HCEC 1CT (cell line): Measurements from ENCODE around the gene KCNJ4.

Experiments used
- DNase-seq: peaks from one replicate; pipeline ENCODE4 v3.0.0-alpha.2; 2017

KCNJ4 gene

GRCh38 chr22:38429499-38430068 lies 25.4 kb downstream of the KCNJ4 start:
- DNase-seq = no peak

DNA sequence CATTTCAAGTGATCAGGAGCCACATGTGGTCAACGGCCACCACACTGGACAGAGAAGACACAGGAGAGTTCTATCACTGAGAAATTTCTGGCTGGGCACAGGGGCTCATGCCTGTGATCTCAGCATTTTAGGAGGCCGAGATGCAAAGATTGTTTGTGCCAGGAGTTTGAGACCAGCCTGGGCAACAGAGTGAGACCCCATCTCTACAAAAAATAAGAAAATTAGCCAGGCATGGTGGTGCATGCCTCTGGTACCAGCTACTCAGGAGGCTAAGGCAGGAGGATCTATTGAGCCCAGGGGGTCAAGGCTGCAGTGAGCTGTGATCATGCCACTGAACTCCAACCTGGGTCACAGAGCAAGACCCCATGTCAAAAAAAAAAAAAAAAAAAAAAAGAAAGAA lies 26.3 kb downstream of the KCNJ4 start:
- no peak for DNase-seq

GRCh38 chr22:38427940-38428339 lies 27.1 kb downstream of the KCNJ4 start:
- no peak for DNase-seq

DNA sequence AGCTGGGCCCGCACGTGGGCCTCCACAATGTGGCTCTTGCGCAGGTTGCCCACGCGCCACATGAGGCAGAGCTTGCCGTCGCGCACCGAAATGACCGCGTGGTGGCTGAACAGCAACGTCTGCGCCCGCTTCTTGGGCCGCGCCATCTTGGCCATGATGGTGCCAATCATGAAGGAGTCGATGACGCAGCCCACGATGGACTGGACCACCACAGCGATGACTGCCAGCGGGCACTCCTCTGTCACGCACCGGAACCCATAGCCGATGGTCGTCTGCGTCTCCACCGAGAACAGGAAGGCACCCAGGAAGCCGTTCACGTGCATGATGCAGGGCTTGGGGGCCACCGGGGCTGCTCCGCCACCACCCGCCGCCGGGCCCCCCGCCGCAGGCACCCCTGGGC lies 27.5 kb downstream of the KCNJ4 start:
- DNase-seq = no peak

DNA sequence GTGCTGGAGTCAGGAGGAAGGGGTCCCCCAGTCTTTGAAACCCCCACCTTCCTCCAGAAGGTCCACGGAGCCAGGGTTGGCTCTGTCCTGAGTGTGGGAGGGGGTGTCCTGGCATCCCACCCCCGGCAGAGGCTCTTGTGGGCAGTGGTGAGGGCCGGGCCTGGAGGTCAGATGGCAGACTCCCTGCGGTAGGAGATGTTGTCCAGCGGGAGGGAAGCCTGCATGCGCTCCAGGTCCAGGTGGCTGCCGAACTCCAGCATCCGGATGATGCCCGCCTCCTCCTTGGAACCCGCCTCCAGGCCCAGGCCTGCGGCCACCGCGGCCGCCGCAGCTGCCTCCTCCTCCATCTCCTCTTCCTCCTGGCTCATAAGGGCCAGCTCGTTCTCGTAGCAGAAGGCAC lies 28.4 kb downstream of the KCNJ4 start:
- DNase-seq = no peak

- no peak for DNase-seq
Observed at GRCh38 chr22:38424525-38425080, 30.4 kb downstream of the KCNJ4 start.

DNA sequence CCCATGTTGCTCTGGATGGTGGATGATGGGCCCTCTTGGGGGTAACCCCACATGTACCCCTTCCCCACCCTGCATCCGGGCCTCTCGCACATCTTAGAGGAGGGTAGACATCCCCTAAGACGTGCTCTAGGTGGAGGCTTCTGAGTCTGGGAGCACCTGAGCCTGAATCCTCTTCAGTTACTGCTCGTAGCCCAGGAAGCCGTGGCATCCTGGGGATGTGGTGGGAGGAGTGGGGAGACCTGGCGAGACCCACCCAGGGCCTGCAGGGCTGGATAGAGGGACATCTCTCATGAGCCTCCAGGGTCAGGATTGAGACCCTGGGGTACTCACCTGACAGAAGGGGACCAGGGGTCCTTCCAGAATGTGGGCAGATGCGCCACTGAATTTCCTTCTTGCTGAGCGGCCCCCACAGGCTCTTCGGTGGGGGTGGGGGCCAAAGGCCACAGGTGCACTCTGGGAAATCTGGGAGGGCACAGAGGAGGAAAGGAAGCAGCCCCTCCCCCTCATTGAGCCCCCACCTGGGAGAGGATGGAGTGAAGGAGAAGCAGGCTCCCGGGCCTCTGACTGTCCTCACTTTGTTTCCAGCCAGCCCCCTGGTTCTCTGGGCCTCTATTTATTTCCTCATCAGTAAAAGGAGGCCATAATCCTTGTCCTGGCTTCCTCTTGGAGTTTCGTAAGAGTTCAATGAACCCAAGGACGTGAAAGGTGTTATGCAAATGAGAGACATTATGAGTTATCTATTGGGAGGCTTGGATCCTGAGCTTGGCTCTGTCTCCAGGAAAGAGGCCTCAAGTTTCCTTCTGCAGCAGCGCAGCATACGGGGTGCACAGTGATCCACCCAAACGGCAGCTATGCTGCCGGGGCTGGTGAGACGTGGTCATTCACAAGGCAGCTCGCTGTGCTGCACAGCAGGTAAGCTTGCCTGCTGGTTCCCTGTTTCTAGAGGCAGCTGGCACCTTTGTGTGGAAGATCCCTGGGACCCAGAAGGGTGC lies 31.2 kb downstream of the KCNJ4 start:
- no peak for DNase-seq

GRCh38 chr22:38422611-38423511 lies 32.1 kb downstream of the KCNJ4 start:
- DNase-seq = no peak

DNA sequence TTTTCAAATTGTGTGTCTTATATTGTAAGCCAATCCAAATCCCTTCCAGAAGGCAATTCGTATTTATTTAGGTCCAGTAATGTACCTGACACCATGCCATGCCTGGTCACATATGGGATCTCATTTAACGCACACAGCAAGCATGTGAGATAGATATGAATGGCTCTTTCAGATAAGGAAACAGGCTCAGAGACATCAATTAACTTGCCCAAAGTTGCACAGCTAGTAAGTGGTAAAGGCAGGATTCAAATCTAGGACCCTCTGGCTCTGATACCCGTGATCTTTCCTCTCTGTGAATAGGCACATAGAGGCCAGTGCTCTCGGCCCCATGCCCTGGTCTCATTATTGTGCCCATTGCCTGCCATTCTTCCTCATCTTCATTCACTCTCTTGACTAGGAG lies 34.3 kb downstream of the KCNJ4 start:
- no peak for DNase-seq

DNA sequence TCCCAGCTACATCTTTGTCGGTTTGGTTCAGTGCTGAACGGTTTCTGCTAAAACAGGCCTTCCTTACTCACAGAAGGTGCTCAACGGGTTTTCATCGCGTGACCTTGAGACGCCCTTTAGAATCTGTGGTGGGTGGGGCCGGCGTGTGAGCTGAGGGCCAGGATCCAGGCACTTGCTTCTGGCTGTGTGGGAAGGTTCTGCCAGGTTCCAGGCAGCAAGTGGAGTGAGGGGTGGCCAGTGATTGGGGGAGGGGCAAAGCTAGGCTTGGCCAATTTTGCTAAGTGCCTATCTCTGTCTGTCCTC lies 35.2 kb downstream of the KCNJ4 start:
- DNase-seq = no peak

DNA sequence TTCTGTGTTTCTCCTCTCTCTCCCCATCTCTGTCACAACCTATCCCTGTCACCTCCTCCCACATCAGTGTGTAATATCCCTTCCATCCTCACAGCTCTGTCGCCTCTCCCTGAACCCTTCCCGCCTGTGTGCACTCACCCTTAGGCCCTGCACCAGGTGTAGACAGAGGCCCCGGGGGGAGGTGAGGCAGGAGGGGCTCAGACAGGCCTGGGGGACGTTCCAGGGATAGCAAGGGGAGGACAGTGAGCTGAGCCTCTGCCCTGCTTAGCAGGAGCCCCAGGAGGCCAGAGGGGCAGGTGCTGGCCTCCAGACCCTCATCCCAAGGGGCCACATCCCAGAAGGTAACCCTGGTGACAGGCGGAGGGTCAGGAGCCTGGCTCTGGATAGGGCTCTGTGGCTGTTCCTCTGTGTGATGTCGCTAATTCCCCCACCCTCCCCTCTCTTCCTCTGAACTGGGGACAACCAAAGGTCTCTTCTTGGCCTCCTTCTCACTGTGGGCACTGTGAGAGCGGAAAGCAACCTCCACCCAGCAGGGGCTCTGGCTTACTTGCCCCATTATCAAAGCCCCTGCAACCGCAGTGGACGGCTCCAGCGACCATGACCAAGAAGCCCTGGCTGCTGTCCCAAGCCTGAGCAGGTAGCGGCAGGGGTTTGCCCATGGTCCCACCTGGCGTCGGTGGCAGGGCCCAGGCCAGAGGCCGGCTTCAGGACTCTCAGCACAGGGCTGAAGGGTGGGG lies 35.7 kb downstream of the KCNJ4 start:
- no peak for DNase-seq

GRCh38 chr22:38418589-38418988 lies 36.4 kb downstream of the KCNJ4 start:
- no peak for DNase-seq

DNA sequence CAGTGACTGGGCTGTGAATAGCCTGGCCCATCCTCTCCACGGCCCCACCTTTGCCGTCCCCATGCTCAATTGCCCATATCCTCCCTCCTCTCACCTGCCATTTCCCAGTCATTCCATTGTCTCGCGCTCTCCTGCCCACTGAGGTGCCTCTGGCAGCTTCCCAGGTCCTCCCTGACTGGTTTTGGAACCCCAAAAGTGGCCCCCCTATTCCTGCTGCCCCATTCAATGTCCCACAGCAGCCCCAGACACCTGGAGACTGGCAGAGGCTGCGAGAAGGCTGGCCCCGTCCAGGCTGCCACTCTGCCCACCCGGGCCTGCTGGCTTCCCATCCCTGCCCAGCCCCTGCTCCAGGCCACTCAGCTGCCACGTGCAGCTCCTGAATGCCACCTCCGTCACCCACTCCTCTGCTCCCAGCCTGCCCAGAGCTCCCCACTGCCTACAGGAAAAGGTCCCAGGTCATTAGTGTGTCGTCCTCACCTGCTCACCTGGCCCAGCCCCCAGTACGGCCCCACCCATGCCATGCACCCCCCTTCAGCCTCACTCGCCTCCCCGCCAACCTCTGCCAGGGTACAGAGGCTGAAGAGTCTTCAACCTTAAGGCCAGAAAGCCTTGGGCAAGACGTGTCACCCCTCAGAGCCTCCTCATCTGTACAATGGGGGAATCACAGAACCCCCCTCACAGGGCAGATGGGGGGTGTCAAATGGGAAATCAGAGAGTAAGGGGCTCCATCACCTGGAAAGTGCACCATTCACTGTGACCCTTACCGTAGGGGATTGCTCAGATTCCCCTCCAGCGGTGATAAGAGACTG lies 37.5 kb downstream of the KCNJ4 start:
- no peak for DNase-seq

- no peak for DNase-seq
Observed at GRCh38 chr22:38416621-38417251, 38.3 kb downstream of the KCNJ4 start.

GRCh38 chr22:38415561-38416321 lies 39.3 kb downstream of the KCNJ4 start:
- DNase-seq = no peak

DNA sequence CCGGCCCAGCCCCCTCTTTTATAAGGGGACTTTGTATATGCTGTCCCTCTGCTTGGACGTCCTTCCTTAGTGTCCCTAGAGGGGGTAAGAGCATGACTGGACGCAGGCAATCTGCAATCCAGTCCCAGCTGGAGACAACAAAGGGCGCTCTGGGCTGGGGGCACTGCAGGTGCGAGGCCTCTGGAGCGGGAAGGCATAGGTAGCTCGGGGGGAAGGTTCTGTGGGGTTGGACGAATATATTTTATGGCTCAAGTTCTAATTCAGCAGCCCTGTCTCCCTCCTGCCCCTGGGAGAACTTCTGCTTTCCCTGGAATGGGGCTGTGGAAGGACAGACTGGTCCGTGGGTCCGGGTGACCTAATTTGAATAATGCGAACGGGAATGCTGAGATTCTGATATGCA lies 40.0 kb downstream of the KCNJ4 start:
- no peak for DNase-seq

- no peak for DNase-seq
Observed at GRCh38 chr22:38414009-38414395, 41.0 kb downstream of the KCNJ4 start.

DNA sequence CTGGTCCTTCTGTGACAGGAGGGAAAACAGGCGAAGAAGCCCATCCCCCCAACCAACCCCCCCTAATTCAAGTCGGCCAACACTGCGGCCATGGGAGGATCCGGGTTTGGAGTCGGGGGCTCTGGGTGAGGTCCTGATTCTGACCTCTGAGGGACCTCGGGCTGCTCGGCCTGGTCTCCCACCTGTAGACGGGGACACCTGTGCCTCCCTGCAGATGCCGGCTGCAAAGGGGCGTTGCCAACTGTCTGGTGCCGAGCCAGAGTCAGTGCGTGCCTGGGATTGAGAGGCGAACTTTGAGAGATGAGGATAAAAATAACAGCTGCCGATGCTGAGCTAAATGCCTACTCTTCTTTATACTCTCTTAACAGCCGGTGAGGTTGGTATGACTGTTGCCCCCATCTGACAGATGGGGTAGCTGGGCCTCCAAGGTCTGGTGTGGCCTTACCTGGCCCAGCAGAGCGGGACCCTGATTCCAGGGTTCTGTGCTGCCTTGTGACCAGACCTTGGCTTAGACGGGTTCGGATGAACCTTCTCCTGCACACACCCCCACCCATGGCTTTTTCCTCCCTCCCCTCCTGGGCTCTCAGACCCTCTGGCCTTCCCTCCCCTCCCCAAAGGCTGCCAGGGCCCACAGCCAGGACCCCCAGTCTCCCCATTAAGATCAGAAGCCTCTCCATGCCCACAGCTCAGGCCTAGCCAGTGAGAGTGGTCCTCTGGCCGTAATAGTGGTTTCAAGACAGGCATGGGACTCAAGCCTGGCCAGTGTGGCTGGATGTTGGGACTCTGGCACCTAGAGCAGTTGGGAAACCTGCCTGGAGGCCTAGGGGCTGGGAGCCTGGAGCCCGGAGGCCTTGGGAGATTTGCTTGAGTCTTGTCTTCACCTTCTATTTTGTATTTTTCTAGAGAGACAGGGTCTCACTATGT lies 41.7 kb downstream of the KCNJ4 start:
- no peak for DNase-seq

DNA sequence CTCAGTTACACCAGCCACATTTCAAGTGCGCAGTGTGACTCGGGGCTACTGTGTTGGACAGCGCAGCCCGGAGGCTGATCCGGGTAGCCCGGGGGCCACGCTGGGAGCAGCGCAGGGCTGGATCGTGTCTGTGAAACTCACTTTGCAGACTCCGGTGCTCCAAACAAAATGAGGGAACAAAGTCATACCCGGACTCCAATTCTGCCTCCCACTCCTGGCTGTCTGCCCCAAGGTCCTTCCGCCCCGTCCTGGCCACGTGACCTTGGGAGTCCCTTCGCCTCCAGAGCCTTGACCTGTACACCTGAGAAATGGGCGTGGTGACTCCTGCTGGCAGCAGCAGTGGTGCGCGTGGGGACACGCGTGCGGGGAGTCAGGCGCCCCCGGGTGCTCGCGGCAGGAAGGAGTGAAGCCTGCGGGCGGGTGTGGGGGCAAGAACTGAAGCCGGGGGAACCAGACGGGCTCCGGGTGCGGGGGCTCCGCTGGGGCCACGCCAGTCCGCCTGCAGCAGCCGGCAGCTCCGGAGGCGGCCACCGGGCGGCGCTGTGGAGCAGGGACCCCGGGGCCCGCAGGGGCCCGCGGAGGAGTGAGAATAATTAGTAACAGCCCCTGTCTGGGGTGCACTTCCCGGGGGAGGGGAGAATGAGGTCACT lies 42.4 kb downstream of the KCNJ4 start:
- DNase-seq = no peak
